Neuronal stem cell (in vitro differentiated cells): ENCODE measurements around the gene PREB.

Source experiments
- DNase-seq: peaks from one replicate; pipeline ENCODE4 v3.0.0-alpha.2; 2013; ENCODE audit warnings: low spot score
- H2AFZ ChIP-seq: one replicate; pipeline ENCODE4 v1.6.1; 2013; ENCODE audit warnings: mild to moderate bottlenecking, low read length, inconsistent platforms
- H2AK5ac ChIP-seq: 2 replicates; pipeline ENCODE4 v1.6.1; 2013; ENCODE audit warnings: low read depth, mild to moderate bottlenecking, inconsistent platforms, low read length, moderate library complexity, mixed read lengths
- H2BK120ac ChIP-seq: 2 replicates; pipeline ENCODE4 v1.6.1; 2013; ENCODE audit warnings: low read depth, mild to moderate bottlenecking, inconsistent platforms, low read length, moderate library complexity, mixed read lengths
- H2BK12ac ChIP-seq: one replicate; pipeline ENCODE4 v1.6.1; 2013; ENCODE audit warnings: low read length, inconsistent platforms
- H2BK15ac ChIP-seq: 2 replicates; pipeline ENCODE4 v1.6.1; 2013; ENCODE audit warnings: mild to moderate bottlenecking, low read length, inconsistent platforms, mixed read lengths
- H2BK5ac ChIP-seq: one replicate; pipeline ENCODE4 v1.6.1; 2013; ENCODE audit warnings: inconsistent platforms, mild to moderate bottlenecking, low read length, moderate library complexity
- H3K14ac ChIP-seq: one replicate; pipeline ENCODE4 v1.6.1; 2013; ENCODE audit warnings: low read length, inconsistent platforms
- H3K18ac ChIP-seq: 2 replicates; pipeline ENCODE4 v1.6.1; 2013; ENCODE audit warnings: low read length, inconsistent platforms
- H3K23ac ChIP-seq: 2 replicates; pipeline ENCODE4 v1.6.1; 2013; ENCODE audit warnings: low read depth, mild to moderate bottlenecking, mixed read lengths, low read length, inconsistent platforms; ENCODE audit not compliant: poor library complexity
- H3K27ac ChIP-seq: replicated peaks from 3 replicates; pipeline ENCODE4 v1.5.1; 2013; ENCODE audit warnings: low read length, inconsistent platforms
- H3K27me3 ChIP-seq, 3 experiments: 2 replicates each; pipeline ENCODE4 v1.6.1; 2013; ENCODE audit warnings: low read length in 3 of 3, mild to moderate bottlenecking in 2 of 3, inconsistent platforms in 1 of 3, low read depth in 1 of 3, mixed read lengths in 1 of 3, moderate library complexity in 1 of 3; ENCODE audit not compliant: control insufficient read depth in 3 of 3, insufficient read depth in 3 of 3
- H3K36me3 ChIP-seq, 2 donors: replicated peaks in 1 of 2; 2 replicates each; pipeline ENCODE4 v1.6.1; 2013; ENCODE audit warnings: low read length in 2 of 2; ENCODE audit not compliant: control insufficient read depth in 2 of 2, insufficient read depth in 2 of 2
- H3K4ac ChIP-seq: 2 replicates; pipeline ENCODE4 v1.6.1; 2013; ENCODE audit warnings: inconsistent platforms, mild to moderate bottlenecking, low read length, moderate library complexity
- H3K4me1 ChIP-seq, 2 donors: 1 replicate in 1 of 2; 2 replicates in 1 of 2; pipeline ENCODE4 v1.6.1; 2013; ENCODE audit warnings: low read length in 2 of 2, low read depth in 1 of 2; ENCODE audit not compliant: control insufficient read depth in 2 of 2, insufficient read depth in 1 of 2
- H3K4me2 ChIP-seq: one replicate; pipeline ENCODE4 v1.6.1; 2013; ENCODE audit warnings: mild to moderate bottlenecking, low read length, inconsistent platforms; ENCODE audit not compliant: insufficient read depth, poor library complexity, severe bottlenecking
- H3K4me3 ChIP-seq, 2 donors: 2 replicates each; pipeline ENCODE4 v1.5.1; 2013; ENCODE audit warnings: low read length in 2 of 2, mild to moderate bottlenecking in 2 of 2, inconsistent platforms in 1 of 2, moderate library complexity in 1 of 2
- H3K79me1 ChIP-seq: one replicate; pipeline ENCODE4 v1.6.1; 2013; ENCODE audit warnings: low read depth, mild to moderate bottlenecking, inconsistent platforms, low read length, moderate library complexity
- H3K9ac ChIP-seq: one replicate; pipeline ENCODE4 v1.6.1; 2013; ENCODE audit warnings: mild to moderate bottlenecking, low read depth, low read length, inconsistent platforms; ENCODE audit not compliant: poor library complexity
- H3K9me3 ChIP-seq, 2 donors: replicated peaks in 1 of 2; 2 replicates each; pipeline versions ENCODE3 to v1.6.1; 2013; ENCODE audit warnings: low read length in 2 of 2, mild to moderate bottlenecking in 2 of 2, inconsistent platforms in 1 of 2, low read depth in 1 of 2, mixed read lengths in 1 of 2, moderate library complexity in 1 of 2; ENCODE audit not compliant: control insufficient read depth in 2 of 2, insufficient read depth in 1 of 2
- H4K8ac ChIP-seq: one replicate; pipeline ENCODE4 v1.6.1; 2013; ENCODE audit warnings: low read depth, mild to moderate bottlenecking, inconsistent platforms, low read length, moderate library complexity
- H4K91ac ChIP-seq: one replicate; pipeline ENCODE4 v1.6.1; 2013; ENCODE audit warnings: low read length, low read depth, mild to moderate bottlenecking, inconsistent platforms; ENCODE audit not compliant: poor library complexity
- WGBS, 2 donors: extraction: QIAGEN DNeasy Blood & Tissue Kit; methylation state at CpG; one replicate each; pipeline ENCODE4 v1.1.7; 2013; ENCODE audit warnings: missing lambda C conversion rate in 2 of 2, mixed read lengths in 1 of 2; ENCODE audit not compliant: insufficient read length in 2 of 2, insufficient replicate concordance in 1 of 2; ENCODE audit errors: extremely low coverage in 2 of 2; 5-methylcytosine and 5-hydroxymethylcytosine counted together

PREB gene

GRCh38 chr2:27133195-27133875, 1.1 kb downstream of the PREB start:
- H3K4me3 ChIP-seq = peak overlapping the region; percentile 95 to 98
- H3K4me2 ChIP-seq = peak overlapping the region; percentile 66
- peaks cover 28 to 45% of the 10 kb centered on the region in 2 donors for H3K36me3 ChIP-seq
- no CpG with 5 or more reads among the region's 14 CpGs for WGBS, 2 donors
- H4K91ac ChIP-seq = no peak overlapping the region
- no peak overlapping the region for H3K27ac ChIP-seq
- no peak overlapping the region for H3K14ac ChIP-seq
- H3K4ac ChIP-seq = no peak overlapping the region
- DNase-seq = no peak
- H3K23ac ChIP-seq = peak overlapping the region; percentile 31
- peaks cover 9% of the 10 kb centered on the region for H3K79me1 ChIP-seq
- peaks cover 0 to 13% (median 0%) of the 10 kb centered on the region in 3 experiments for H3K27me3 ChIP-seq
- H2AK5ac ChIP-seq = no peak overlapping the region
- no peak overlapping the region for H2BK12ac ChIP-seq
- H3K18ac ChIP-seq = no peak overlapping the region
- no peak overlapping the region for H4K8ac ChIP-seq
- H3K9ac ChIP-seq = no peak overlapping the region
- H2BK5ac ChIP-seq = no peak overlapping the region
- no peak overlapping the region for H2AFZ ChIP-seq
- H3K4me1 ChIP-seq = peaks cover 5 to 8% of the 10 kb centered on the region in 2 donors
- no peaks in the 10 kb centered on the region for H3K9me3 ChIP-seq
- no peak overlapping the region for H2BK120ac ChIP-seq
- no peak overlapping the region for H2BK15ac ChIP-seq

GRCh38 chr2:27131429-27131828, 3.0 kb downstream of the PREB start:
- no peak overlapping the region for H3K18ac ChIP-seq
- no peaks in the 10 kb centered on the region for H3K27me3 ChIP-seq
- no peak for DNase-seq
- no peak overlapping the region for H2AK5ac ChIP-seq
- H2BK15ac ChIP-seq = no peak overlapping the region
- no peak overlapping the region for H2AFZ ChIP-seq
- H3K79me1 ChIP-seq = peaks cover 9% of the 10 kb centered on the region
- H3K23ac ChIP-seq = no peak overlapping the region
- H3K4me1 ChIP-seq = peaks cover 5 to 8% of the 10 kb centered on the region in 2 donors
- no peaks in the 10 kb centered on the region for H3K9me3 ChIP-seq
- H2BK5ac ChIP-seq = no peak overlapping the region
- H3K36me3 ChIP-seq = peaks cover 28 to 45% of the 10 kb centered on the region in 2 donors
- H4K8ac ChIP-seq = peak overlapping the region; percentile 93
- no peak overlapping the region for H3K4me2 ChIP-seq
- no peak overlapping the region for H3K9ac ChIP-seq
- H3K14ac ChIP-seq = no peak overlapping the region
- no peak overlapping the region for H3K4ac ChIP-seq
- H3K27ac ChIP-seq = no peak overlapping the region
- no peak overlapping the region for H4K91ac ChIP-seq
- no peak overlapping the region for H2BK120ac ChIP-seq
- H3K4me3 ChIP-seq = no peak overlapping the region
- no CpG with 5 or more reads among the region's 11 CpGs for WGBS, 2 donors
- no peak overlapping the region for H2BK12ac ChIP-seq

DNA sequence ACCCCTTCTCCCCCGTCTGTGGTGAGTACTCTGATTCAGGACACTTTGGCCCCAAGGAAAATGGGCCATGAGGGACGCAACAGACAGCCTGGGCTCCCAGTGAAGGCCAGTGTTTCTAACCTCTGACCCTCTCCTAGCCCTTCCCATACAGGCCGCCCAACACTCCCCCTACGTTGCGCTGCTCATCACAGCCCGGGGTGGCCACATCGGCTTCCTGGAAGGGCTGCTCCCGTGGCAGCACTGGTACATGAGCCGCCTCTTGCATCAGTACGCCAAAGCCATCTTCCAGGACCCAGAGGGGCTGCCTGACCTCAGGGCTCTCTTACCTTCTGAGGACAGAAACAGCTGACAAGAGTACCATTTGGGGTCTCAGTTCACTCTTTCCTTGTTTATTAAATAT, 4.0 kb downstream of the PREB start:
- H3K27me3 ChIP-seq = no peaks in the 10 kb centered on the region
- H3K4ac ChIP-seq = no peak overlapping the region
- no CpG with 5 or more reads among the region's 10 CpGs for WGBS, 2 donors
- H2AFZ ChIP-seq = no peak overlapping the region
- no peak overlapping the region for H2BK5ac ChIP-seq
- H3K14ac ChIP-seq = no peak overlapping the region
- no peak overlapping the region for H3K9ac ChIP-seq
- H3K4me2 ChIP-seq = no peak overlapping the region
- no peak overlapping the region for H3K23ac ChIP-seq
- H2AK5ac ChIP-seq = no peak overlapping the region
- H4K91ac ChIP-seq = no peak overlapping the region
- no peak overlapping the region for H3K4me3 ChIP-seq
- H2BK120ac ChIP-seq = no peak overlapping the region
- H2BK15ac ChIP-seq = no peak overlapping the region
- peaks cover 28 to 45% of the 10 kb centered on the region in 2 donors for H3K36me3 ChIP-seq
- no peaks in the 10 kb centered on the region for H3K9me3 ChIP-seq
- peaks cover 9% of the 10 kb centered on the region for H3K79me1 ChIP-seq
- H3K18ac ChIP-seq = no peak overlapping the region
- no peak overlapping the region for H3K27ac ChIP-seq
- peaks cover 5 to 8% of the 10 kb centered on the region in 2 donors for H3K4me1 ChIP-seq
- H4K8ac ChIP-seq = no peak overlapping the region
- no peak for DNase-seq
- no peak overlapping the region for H2BK12ac ChIP-seq

- H3K4me1 ChIP-seq = peaks cover 5 to 12% of the 10 kb centered on the region in 2 donors
- peaks cover 0 to 8% (median 0%) of the 10 kb centered on the region in 3 experiments for H3K27me3 ChIP-seq
- no peak overlapping the region for H2BK120ac ChIP-seq
- H2BK15ac ChIP-seq = no peak overlapping the region
- H2AK5ac ChIP-seq = no peak overlapping the region
- H3K4me2 ChIP-seq = no peak overlapping the region
- H4K8ac ChIP-seq = no peak overlapping the region
- no peak overlapping the region for H2AFZ ChIP-seq
- peaks cover 9% of the 10 kb centered on the region for H3K79me1 ChIP-seq
- WGBS, 2 donors = no CpG with 5 or more reads among the region's 11 CpGs
- H3K4ac ChIP-seq = no peak overlapping the region
- no peak overlapping the region for H3K18ac ChIP-seq
- no peak overlapping the region for H2BK5ac ChIP-seq
- DNase-seq = no peak
- peaks cover 28 to 45% of the 10 kb centered on the region in 2 donors for H3K36me3 ChIP-seq
- H2BK12ac ChIP-seq = no peak overlapping the region
- no peak overlapping the region for H3K14ac ChIP-seq
- H3K9ac ChIP-seq = no peak overlapping the region
- no peak overlapping the region for H3K23ac ChIP-seq
- H4K91ac ChIP-seq = no peak overlapping the region
- H3K4me3 ChIP-seq = no peak overlapping the region
- H3K27ac ChIP-seq = no peak overlapping the region
- H3K9me3 ChIP-seq = no peaks in the 10 kb centered on the region
Measured at GRCh38 chr2:27128668-27129571, 5.5 kb downstream of the PREB start.
